Measurements from ENCODE around the gene COL5A1.

Gene COL5A1

GRCh38 chr9:134618163-134618832 lies 23.3 kb upstream of the COL5A1 start:
- DNase-seq (ENCODE audit: low spot score in 2 of 2) = no peak
- H3K27ac Mint-ChIP-seq = no peak overlapping the region
- peaks cover 8% of the 10 kb centered on the region for H3K27me3 Mint-ChIP-seq
- no peak overlapping the region for H3K4me3 Mint-ChIP-seq
- H3K36me3 Mint-ChIP-seq = no peaks in the 10 kb centered on the region
- ATAC-seq (ENCODE audit: low read depth) = no peak
- H3K9me3 Mint-ChIP-seq = peaks cover 3% of the 10 kb centered on the region
- H3K4me1 Mint-ChIP-seq = peaks cover 4% of the 10 kb centered on the region

GRCh38 chr9:134618833-134619447 lies 22.7 kb upstream of the COL5A1 start:
- Mint-ChIP-seq H3K4me3 (no peak overlapping the region), H3K36me3 (no peaks in the 10 kb centered on the region), H3K4me1 (peaks cover 4% of the 10 kb centered on the region), H3K27ac (no peak overlapping the region), H3K9me3 (peaks cover 1% of the 10 kb centered on the region), H3K27me3 (peaks cover 8% of the 10 kb centered on the region)
- ATAC-seq (ENCODE audit: low read depth) (no peak), DNase-seq (ENCODE audit: low spot score in 2 of 2) (no peak)

- Mint-ChIP-seq H3K9me3 (peaks cover 1% of the 10 kb centered on the region), H3K27me3 (peaks cover 8% of the 10 kb centered on the region), H3K27ac (no peak overlapping the region), H3K4me1 (peaks cover 4% of the 10 kb centered on the region), H3K36me3 (no peaks in the 10 kb centered on the region), H3K4me3 (no peak overlapping the region)
- ATAC-seq (ENCODE audit: low read depth) = no peak
- DNase-seq (ENCODE audit: low spot score in 2 of 2) = no peak
Observed at GRCh38 chr9:134619448-134619982, 22.1 kb upstream of the COL5A1 start.

- Mint-ChIP-seq H3K27me3 (peaks cover 11% of the 10 kb centered on the region), H3K9me3 (peaks cover 1% of the 10 kb centered on the region), H3K4me1 (peaks cover 4% of the 10 kb centered on the region), H3K27ac (no peak overlapping the region), H3K36me3 (no peaks in the 10 kb centered on the region), H3K4me3 (no peak overlapping the region)
- ATAC-seq (ENCODE audit: low read depth) = no peak
- DNase-seq (ENCODE audit: low spot score in 2 of 2) = no peak
Observed at GRCh38 chr9:134619983-134620661, 21.5 kb upstream of the COL5A1 start.

- Mint-ChIP-seq H3K4me1 (peaks cover 4% of the 10 kb centered on the region), H3K27ac (no peak overlapping the region), H3K36me3 (no peaks in the 10 kb centered on the region), H3K9me3 (no peaks in the 10 kb centered on the region), H3K27me3 (peaks cover 11% of the 10 kb centered on the region), H3K4me3 (no peak overlapping the region)
- DNase-seq (ENCODE audit: low spot score in 2 of 2) = no peak
- ATAC-seq (ENCODE audit: low read depth) = no peak
Observed at GRCh38 chr9:134620751-134621557, 20.6 kb upstream of the COL5A1 start.

GRCh38 chr9:134621558-134622110 lies 20.0 kb upstream of the COL5A1 start:
- peaks cover 11% of the 10 kb centered on the region for H3K27me3 Mint-ChIP-seq
- H3K4me1 Mint-ChIP-seq = peaks cover 4% of the 10 kb centered on the region
- no peak for ATAC-seq (ENCODE audit: low read depth)
- no peaks in the 10 kb centered on the region for H3K9me3 Mint-ChIP-seq
- H3K27ac Mint-ChIP-seq = no peak overlapping the region
- no peaks in the 10 kb centered on the region for H3K36me3 Mint-ChIP-seq
- H3K4me3 Mint-ChIP-seq = no peak overlapping the region
- no peak for DNase-seq (ENCODE audit: low spot score in 2 of 2)

GRCh38 chr9:134622896-134623257 lies 18.7 kb upstream of the COL5A1 start:
- Mint-ChIP-seq H3K27ac (no peak overlapping the region), H3K27me3 (peaks cover 11% of the 10 kb centered on the region), H3K4me3 (no peak overlapping the region), H3K9me3 (no peaks in the 10 kb centered on the region), H3K36me3 (no peaks in the 10 kb centered on the region), H3K4me1 (peaks cover 4% of the 10 kb centered on the region)
- ATAC-seq (ENCODE audit: low read depth) (no peak), DNase-seq (ENCODE audit: low spot score in 2 of 2) (no peak)

- H3K27me3 Mint-ChIP-seq = peaks cover 11% of the 10 kb centered on the region
- H3K36me3 Mint-ChIP-seq = no peaks in the 10 kb centered on the region
- no peak for ATAC-seq (ENCODE audit: low read depth)
- peaks cover 4% of the 10 kb centered on the region for H3K4me1 Mint-ChIP-seq
- no peak for DNase-seq (ENCODE audit: low spot score in 2 of 2)
- no peak overlapping the region for H3K4me3 Mint-ChIP-seq
- no peaks in the 10 kb centered on the region for H3K9me3 Mint-ChIP-seq
- H3K27ac Mint-ChIP-seq = no peak overlapping the region
Observed at GRCh38 chr9:134623258-134624066, 18.1 kb upstream of the COL5A1 start.

GRCh38 chr9:134624137-134624591 lies 17.4 kb upstream of the COL5A1 start:
- H3K36me3 Mint-ChIP-seq = no peaks in the 10 kb centered on the region
- ATAC-seq (ENCODE audit: low read depth) (no peak), DNase-seq (ENCODE audit: low spot score in 2 of 2) (no peak)
- peaks cover 4% of the 10 kb centered on the region for H3K4me1 Mint-ChIP-seq
- no peak overlapping the region for H3K27ac Mint-ChIP-seq
- H3K9me3 Mint-ChIP-seq = no peaks in the 10 kb centered on the region
- H3K4me3 Mint-ChIP-seq = no peak overlapping the region
- peaks cover 14% of the 10 kb centered on the region for H3K27me3 Mint-ChIP-seq

GRCh38 chr9:134624621-134625181 lies 16.9 kb upstream of the COL5A1 start:
- no peaks in the 10 kb centered on the region for H3K36me3 Mint-ChIP-seq
- H3K27ac Mint-ChIP-seq = no peak overlapping the region
- H3K4me1 Mint-ChIP-seq = peaks cover 4% of the 10 kb centered on the region
- no peak overlapping the region for H3K4me3 Mint-ChIP-seq
- ATAC-seq (ENCODE audit: low read depth) (no peak), DNase-seq (ENCODE audit: low spot score in 2 of 2) (no peak)
- no peaks in the 10 kb centered on the region for H3K9me3 Mint-ChIP-seq
- H3K27me3 Mint-ChIP-seq = peaks cover 14% of the 10 kb centered on the region

GRCh38 chr9:134625361-134626068 lies 16.1 kb upstream of the COL5A1 start:
- H3K36me3 Mint-ChIP-seq = no peaks in the 10 kb centered on the region
- no peak for DNase-seq (ENCODE audit: low spot score in 2 of 2)
- no peaks in the 10 kb centered on the region for H3K9me3 Mint-ChIP-seq
- no peak overlapping the region for H3K27ac Mint-ChIP-seq
- no peak for ATAC-seq (ENCODE audit: low read depth)
- peaks cover 4% of the 10 kb centered on the region for H3K4me1 Mint-ChIP-seq
- peaks cover 14% of the 10 kb centered on the region for H3K27me3 Mint-ChIP-seq
- H3K4me3 Mint-ChIP-seq = no peak overlapping the region

GRCh38 chr9:134626069-134626423 lies 15.6 kb upstream of the COL5A1 start:
- Mint-ChIP-seq H3K4me3 (no peak overlapping the region), H3K4me1 (peaks cover 4% of the 10 kb centered on the region), H3K27me3 (peaks cover 16% of the 10 kb centered on the region), H3K27ac (no peak overlapping the region), H3K36me3 (no peaks in the 10 kb centered on the region), H3K9me3 (no peaks in the 10 kb centered on the region)
- ATAC-seq (ENCODE audit: low read depth) (no peak), DNase-seq (ENCODE audit: low spot score in 2 of 2) (no peak)
